ENCODE data around the gene ABCD2. TPM values are rescaled to one million over a fixed set of nuclear protein-coding genes. Genes with fewer than 3 reads are reported as not detected.
A peak's percentile ranks its signal among the peaks of the same experiment; 100 is the strongest.

ABCD2 gene
- total and polyA plus RNA-seq, 4 donors = under 0.01 to 0.25 (median 0.05) TPM; not detected in 1

GRCh38 chr12:39621670-39622069, 2.1 kb upstream of the ABCD2 start:
- peaks cover 0 to 15% (median 13%) of the 10 kb centered on the region in 4 donors for H3K4me1 ChIP-seq (ENCODE audit: control insufficient read depth in 4 of 4, insufficient read depth in 4 of 4, low read length in 3 of 4)
- no peaks in the 10 kb centered on the region for H3K9me3 ChIP-seq (ENCODE audit: control insufficient read depth in 4 of 4, low read length in 3 of 4)
- H3K27ac ChIP-seq (ENCODE audit: low read depth in 1 of 2, low read length in 2 of 2) = no peak overlapping the region

GRCh38 chr12:39620659-39621658, 1.4 kb upstream of the ABCD2 start:
- peak overlapping the region in 1 of 2 donors; percentile 49 for H3K9ac ChIP-seq (ENCODE audit: low read depth in 1 of 2, low read length in 2 of 2)
- 80% methylated on average over 11 of the region's 11 CpGs for WGBS
- no peaks in the 10 kb centered on the region for H3K9me3 ChIP-seq (ENCODE audit: control insufficient read depth in 4 of 4, low read length in 3 of 4)
- H3K4me3 ChIP-seq (ENCODE audit: low read depth in 1 of 3, low read length in 3 of 3) = peak overlapping the region in 2 of 3 donors; percentile 44 to 86
- no peaks in the 10 kb centered on the region for H3K27me3 ChIP-seq (ENCODE audit: control insufficient read depth in 4 of 4, insufficient read depth in 4 of 4, low read length in 3 of 4)
- peak overlapping the region in 1 of 2 donors; percentile 51 for H3K27ac ChIP-seq (ENCODE audit: low read depth in 1 of 2, low read length in 2 of 2)
- H3K4me1 ChIP-seq (ENCODE audit: control insufficient read depth in 4 of 4, insufficient read depth in 4 of 4, low read length in 3 of 4) = peaks cover 0 to 15% (median 13%) of the 10 kb centered on the region in 4 donors
- H3K36me3 ChIP-seq (ENCODE audit: control insufficient read depth in 4 of 4, insufficient read depth in 3 of 4, low read depth in 1 of 4, low read length in 3 of 4) = no peaks in the 10 kb centered on the region
- no peak for DNase-seq (ENCODE audit: low spot score)
- no peak for TF ChIP-seq HNF4G (IDR thresholded peaks at IDR 0.05)
- TF ChIP-seq RAD21 (IDR thresholded peaks at IDR 0.05) = no peak
- no peak for TF ChIP-seq SP1 (IDR thresholded peaks at IDR 0.05)
- TF ChIP-seq RXRA (IDR thresholded peaks at IDR 0.05) = no peak
- TF ChIP-seq, protein P1, sequence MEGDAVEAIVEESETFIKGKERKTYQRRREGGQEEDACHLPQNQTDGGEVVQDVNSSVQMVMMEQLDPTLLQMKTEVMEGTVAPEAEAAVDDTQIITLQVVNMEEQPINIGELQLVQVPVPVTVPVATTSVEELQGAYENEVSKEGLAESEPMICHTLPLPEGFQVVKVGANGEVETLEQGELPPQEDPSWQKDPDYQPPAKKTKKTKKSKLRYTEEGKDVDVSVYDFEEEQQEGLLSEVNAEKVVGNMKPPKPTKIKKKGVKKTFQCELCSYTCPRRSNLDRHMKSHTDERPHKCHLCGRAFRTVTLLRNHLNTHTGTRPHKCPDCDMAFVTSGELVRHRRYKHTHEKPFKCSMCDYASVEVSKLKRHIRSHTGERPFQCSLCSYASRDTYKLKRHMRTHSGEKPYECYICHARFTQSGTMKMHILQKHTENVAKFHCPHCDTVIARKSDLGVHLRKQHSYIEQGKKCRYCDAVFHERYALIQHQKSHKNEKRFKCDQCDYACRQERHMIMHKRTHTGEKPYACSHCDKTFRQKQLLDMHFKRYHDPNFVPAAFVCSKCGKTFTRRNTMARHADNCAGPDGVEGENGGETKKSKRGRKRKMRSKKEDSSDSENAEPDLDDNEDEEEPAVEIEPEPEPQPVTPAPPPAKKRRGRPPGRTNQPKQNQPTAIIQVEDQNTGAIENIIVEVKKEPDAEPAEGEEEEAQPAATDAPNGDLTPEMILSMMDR (IDR thresholded peaks at IDR 0.05; ENCODE audit: low read depth, low read length, missing input control) = no peak
- TF ChIP-seq ZBTB33 (IDR thresholded peaks at IDR 0.05) = no peak
- no peak for TF ChIP-seq HNF4A (conservative IDR thresholded peaks at IDR 0.05)

More at GRCh38 chr12:39621670-39622069, 2.1 kb upstream of the ABCD2 start:
- no peak for TF ChIP-seq RXRA (IDR thresholded peaks at IDR 0.05)
- TF ChIP-seq EGR1 (IDR thresholded peaks at IDR 0.05; ENCODE audit: low read depth in 2 of 2) = no peak
- TF ChIP-seq FOXA1 (IDR thresholded peaks at IDR 0.05) = no peak
- TF ChIP-seq ATF3 (IDR thresholded peaks at IDR 0.05) = no peak
- TF ChIP-seq, protein P2, sequence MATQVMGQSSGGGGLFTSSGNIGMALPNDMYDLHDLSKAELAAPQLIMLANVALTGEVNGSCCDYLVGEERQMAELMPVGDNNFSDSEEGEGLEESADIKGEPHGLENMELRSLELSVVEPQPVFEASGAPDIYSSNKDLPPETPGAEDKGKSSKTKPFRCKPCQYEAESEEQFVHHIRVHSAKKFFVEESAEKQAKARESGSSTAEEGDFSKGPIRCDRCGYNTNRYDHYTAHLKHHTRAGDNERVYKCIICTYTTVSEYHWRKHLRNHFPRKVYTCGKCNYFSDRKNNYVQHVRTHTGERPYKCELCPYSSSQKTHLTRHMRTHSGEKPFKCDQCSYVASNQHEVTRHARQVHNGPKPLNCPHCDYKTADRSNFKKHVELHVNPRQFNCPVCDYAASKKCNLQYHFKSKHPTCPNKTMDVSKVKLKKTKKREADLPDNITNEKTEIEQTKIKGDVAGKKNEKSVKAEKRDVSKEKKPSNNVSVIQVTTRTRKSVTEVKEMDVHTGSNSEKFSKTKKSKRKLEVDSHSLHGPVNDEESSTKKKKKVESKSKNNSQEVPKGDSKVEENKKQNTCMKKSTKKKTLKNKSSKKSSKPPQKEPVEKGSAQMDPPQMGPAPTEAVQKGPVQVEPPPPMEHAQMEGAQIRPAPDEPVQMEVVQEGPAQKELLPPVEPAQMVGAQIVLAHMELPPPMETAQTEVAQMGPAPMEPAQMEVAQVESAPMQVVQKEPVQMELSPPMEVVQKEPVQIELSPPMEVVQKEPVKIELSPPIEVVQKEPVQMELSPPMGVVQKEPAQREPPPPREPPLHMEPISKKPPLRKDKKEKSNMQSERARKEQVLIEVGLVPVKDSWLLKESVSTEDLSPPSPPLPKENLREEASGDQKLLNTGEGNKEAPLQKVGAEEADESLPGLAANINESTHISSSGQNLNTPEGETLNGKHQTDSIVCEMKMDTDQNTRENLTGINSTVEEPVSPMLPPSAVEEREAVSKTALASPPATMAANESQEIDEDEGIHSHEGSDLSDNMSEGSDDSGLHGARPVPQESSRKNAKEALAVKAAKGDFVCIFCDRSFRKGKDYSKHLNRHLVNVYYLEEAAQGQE (IDR thresholded peaks at IDR 0.05) = no peak
- no peak for TF ChIP-seq HNF4G (IDR thresholded peaks at IDR 0.05)
- no peak for TF ChIP-seq HNF4A (conservative IDR thresholded peaks at IDR 0.05)
- TF ChIP-seq MAX (IDR thresholded peaks at IDR 0.05) = no peak
- TF ChIP-seq FOXA2 (IDR thresholded peaks at IDR 0.05) = no peak
- no peak for TF ChIP-seq SP1 (IDR thresholded peaks at IDR 0.05)
- TF ChIP-seq, protein P1 (IDR thresholded peaks at IDR 0.05; ENCODE audit: low read depth, low read length, missing input control) = no peak
- TF ChIP-seq GABPA (IDR thresholded peaks at IDR 0.05 in 1 of 2, conservative IDR thresholded peaks at IDR 0.05 in 1 of 2) = no peak
- no peak for TF ChIP-seq JUND (IDR thresholded peaks at IDR 0.05)
- Histone ChIP-seq H3K36me3 (ENCODE audit: control insufficient read depth in 4 of 4, insufficient read depth in 3 of 4, low read depth in 1 of 4, low read length in 3 of 4) (no peaks in the 10 kb centered on the region), H3K4me3 (ENCODE audit: low read depth in 1 of 3, low read length in 3 of 3) (no peak overlapping the region), H3K27me3 (ENCODE audit: control insufficient read depth in 4 of 4, insufficient read depth in 4 of 4, low read length in 3 of 4) (no peaks in the 10 kb centered on the region), H3K9ac (ENCODE audit: low read depth in 1 of 2, low read length in 2 of 2) (no peak overlapping the region)
- DNase-seq (ENCODE audit: low spot score) = no peak

Data from liver (tissue), 9 donors.